ENCODE measurements around the gene SLC4A1AP. TPM values are rescaled to one million over a fixed set of nuclear protein-coding genes. Genes with fewer than 3 reads are reported as not detected.

SLC4A1AP gene
- polyA plus RNA-seq, 1 donor = 23.5 TPM

- peaks cover 7% of the 10 kb centered on the region for H3K4me1 ChIP-seq (ENCODE audit: control insufficient read depth, insufficient read depth, low read length)
- no CpG with 5 or more reads among the region's 7 CpGs for whole genome bisulfite sequencing (ENCODE audit: insufficient coverage, low lambda C conversion rate)
- no peak overlapping the region for H3K4me3 ChIP-seq (ENCODE audit: low read length)
- DNase-seq = peak in 1 of 2 donors; percentile 44
- no peaks in the 10 kb centered on the region for H3K27me3 ChIP-seq (ENCODE audit: control insufficient read depth, insufficient read depth, low read length)
- no peaks in the 10 kb centered on the region for H3K36me3 ChIP-seq (ENCODE audit: control insufficient read depth, insufficient read depth, low read length)
- H3K27ac ChIP-seq (ENCODE audit: low read length) = no peak overlapping the region
- no peaks in the 10 kb centered on the region for H3K9me3 ChIP-seq (ENCODE audit: control insufficient read depth, low read depth, low read length)
Measured at GRCh38 chr2:27709960-27710575, 46.4 kb downstream of the SLC4A1AP start.

GRCh38 chr2:27710640-27711430 is 47.1 kb downstream of the SLC4A1AP start:
- Histone ChIP-seq H3K4me3 (ENCODE audit: low read length) (no peak overlapping the region), H3K4me1 (ENCODE audit: control insufficient read depth, insufficient read depth, low read length) (peaks cover 9% of the 10 kb centered on the region), H3K36me3 (ENCODE audit: control insufficient read depth, insufficient read depth, low read length) (no peaks in the 10 kb centered on the region), H3K9me3 (ENCODE audit: control insufficient read depth, low read depth, low read length) (no peaks in the 10 kb centered on the region), H3K27me3 (ENCODE audit: control insufficient read depth, insufficient read depth, low read length) (no peaks in the 10 kb centered on the region), H3K27ac (ENCODE audit: low read length) (no peak overlapping the region)
- DNase-seq = no peak
- WGBS (ENCODE audit: insufficient coverage, low lambda C conversion rate) = no CpG with 5 or more reads among the region's 8 CpGs

GRCh38 chr2:27711804-27712203 is 48.1 kb downstream of the SLC4A1AP start:
- Histone ChIP-seq H3K4me1 (ENCODE audit: control insufficient read depth, insufficient read depth, low read length) (peaks cover 12% of the 10 kb centered on the region), H3K9me3 (ENCODE audit: control insufficient read depth, low read depth, low read length) (no peaks in the 10 kb centered on the region), H3K36me3 (ENCODE audit: control insufficient read depth, insufficient read depth, low read length) (no peaks in the 10 kb centered on the region), H3K27me3 (ENCODE audit: control insufficient read depth, insufficient read depth, low read length) (peaks cover 2% of the 10 kb centered on the region), H3K4me3 (ENCODE audit: low read length) (no peak overlapping the region), H3K27ac (ENCODE audit: low read length) (no peak overlapping the region)
- WGBS (ENCODE audit: insufficient coverage, low lambda C conversion rate) = no CpG with 5 or more reads among the region's 5 CpGs
- DNase-seq = no peak

- Histone ChIP-seq H3K27me3 (ENCODE audit: control insufficient read depth, insufficient read depth, low read length) (peaks cover 2% of the 10 kb centered on the region), H3K4me3 (ENCODE audit: low read length) (no peak overlapping the region), H3K9me3 (ENCODE audit: control insufficient read depth, low read depth, low read length) (no peaks in the 10 kb centered on the region), H3K36me3 (ENCODE audit: control insufficient read depth, insufficient read depth, low read length) (no peaks in the 10 kb centered on the region), H3K4me1 (ENCODE audit: control insufficient read depth, insufficient read depth, low read length) (peaks cover 12% of the 10 kb centered on the region), H3K27ac (ENCODE audit: low read length) (no peak overlapping the region)
- DNase-seq = no peak
- WGBS (ENCODE audit: insufficient coverage, low lambda C conversion rate) = no CpG with 5 or more reads among the region's 1 CpG
Measured at GRCh38 chr2:27712522-27712921, 48.8 kb downstream of the SLC4A1AP start.

DNA sequence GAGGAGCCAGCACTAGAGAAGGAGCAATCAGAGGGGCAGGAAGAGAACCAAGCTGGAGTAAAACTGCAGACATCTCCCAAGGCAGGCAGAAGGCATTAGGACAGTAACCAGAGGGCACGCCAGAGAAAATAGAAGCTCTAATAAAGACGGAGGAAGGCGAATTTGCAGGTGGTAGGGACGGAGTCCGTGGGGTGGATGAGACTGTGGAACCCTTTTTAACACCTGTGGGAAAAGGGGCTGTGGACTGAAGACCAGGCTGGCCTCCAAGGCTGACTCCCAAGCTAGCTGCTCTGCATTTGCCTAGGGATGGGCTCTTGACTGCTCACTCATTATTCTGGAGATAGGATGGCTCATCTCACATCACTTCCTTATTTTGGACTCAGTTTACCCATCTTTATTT is 49.5 kb downstream of the SLC4A1AP start:
- no peak overlapping the region for H3K27ac ChIP-seq (ENCODE audit: low read length)
- H3K9me3 ChIP-seq (ENCODE audit: control insufficient read depth, low read depth, low read length) = no peaks in the 10 kb centered on the region
- H3K27me3 ChIP-seq (ENCODE audit: control insufficient read depth, insufficient read depth, low read length) = peaks cover 2% of the 10 kb centered on the region
- H3K4me3 ChIP-seq (ENCODE audit: low read length) = no peak overlapping the region
- WGBS (ENCODE audit: insufficient coverage, low lambda C conversion rate) = 90% methylated on average over 2 of the region's 5 CpGs
- no peaks in the 10 kb centered on the region for H3K36me3 ChIP-seq (ENCODE audit: control insufficient read depth, insufficient read depth, low read length)
- DNase-seq = no peak
- peaks cover 12% of the 10 kb centered on the region for H3K4me1 ChIP-seq (ENCODE audit: control insufficient read depth, insufficient read depth, low read length)

DNA sequence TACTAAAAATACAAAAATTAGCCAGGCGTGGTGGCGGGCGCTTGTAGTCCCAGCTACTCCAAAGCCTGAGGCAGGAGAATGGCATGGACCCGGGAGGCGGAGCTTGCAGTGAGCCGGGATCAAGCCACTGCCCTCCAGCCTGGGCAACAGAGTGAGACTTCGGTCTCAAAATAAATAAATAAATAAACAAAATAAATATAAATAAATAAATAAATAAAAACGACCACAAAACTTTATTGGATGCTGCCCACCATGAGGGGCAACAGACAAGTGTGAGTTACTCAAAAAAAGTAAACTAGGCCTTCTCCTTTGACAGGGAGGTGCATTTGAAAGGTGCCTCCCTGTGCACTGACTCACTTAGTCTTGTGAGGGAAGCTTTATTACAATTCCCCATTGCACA is 50.4 kb downstream of the SLC4A1AP start:
- Histone ChIP-seq H3K27ac (ENCODE audit: low read length) (no peak overlapping the region), H3K36me3 (ENCODE audit: control insufficient read depth, insufficient read depth, low read length) (no peaks in the 10 kb centered on the region), H3K4me3 (ENCODE audit: low read length) (no peak overlapping the region), H3K9me3 (ENCODE audit: control insufficient read depth, low read depth, low read length) (no peaks in the 10 kb centered on the region), H3K27me3 (ENCODE audit: control insufficient read depth, insufficient read depth, low read length) (peaks cover 2% of the 10 kb centered on the region), H3K4me1 (ENCODE audit: control insufficient read depth, insufficient read depth, low read length) (peaks cover 12% of the 10 kb centered on the region)
- no CpG with 5 or more reads among the region's 8 CpGs for WGBS (ENCODE audit: insufficient coverage, low lambda C conversion rate)
- DNase-seq = no peak

- H3K4me3 ChIP-seq (ENCODE audit: low read length) = peak overlapping the region; percentile 39
- no peaks in the 10 kb centered on the region for H3K36me3 ChIP-seq (ENCODE audit: control insufficient read depth, insufficient read depth, low read length)
- no peaks in the 10 kb centered on the region for H3K9me3 ChIP-seq (ENCODE audit: control insufficient read depth, low read depth, low read length)
- WGBS (ENCODE audit: insufficient coverage, low lambda C conversion rate) = 65% methylated on average over 4 of the region's 19 CpGs
- H3K4me1 ChIP-seq (ENCODE audit: control insufficient read depth, insufficient read depth, low read length) = peaks cover 12% of the 10 kb centered on the region
- no peak for DNase-seq
- H3K27me3 ChIP-seq (ENCODE audit: control insufficient read depth, insufficient read depth, low read length) = peaks cover 2% of the 10 kb centered on the region
- no peak overlapping the region for H3K27ac ChIP-seq (ENCODE audit: low read length)
Measured at GRCh38 chr2:27714851-27715291, 51.2 kb downstream of the SLC4A1AP start.

DNA sequence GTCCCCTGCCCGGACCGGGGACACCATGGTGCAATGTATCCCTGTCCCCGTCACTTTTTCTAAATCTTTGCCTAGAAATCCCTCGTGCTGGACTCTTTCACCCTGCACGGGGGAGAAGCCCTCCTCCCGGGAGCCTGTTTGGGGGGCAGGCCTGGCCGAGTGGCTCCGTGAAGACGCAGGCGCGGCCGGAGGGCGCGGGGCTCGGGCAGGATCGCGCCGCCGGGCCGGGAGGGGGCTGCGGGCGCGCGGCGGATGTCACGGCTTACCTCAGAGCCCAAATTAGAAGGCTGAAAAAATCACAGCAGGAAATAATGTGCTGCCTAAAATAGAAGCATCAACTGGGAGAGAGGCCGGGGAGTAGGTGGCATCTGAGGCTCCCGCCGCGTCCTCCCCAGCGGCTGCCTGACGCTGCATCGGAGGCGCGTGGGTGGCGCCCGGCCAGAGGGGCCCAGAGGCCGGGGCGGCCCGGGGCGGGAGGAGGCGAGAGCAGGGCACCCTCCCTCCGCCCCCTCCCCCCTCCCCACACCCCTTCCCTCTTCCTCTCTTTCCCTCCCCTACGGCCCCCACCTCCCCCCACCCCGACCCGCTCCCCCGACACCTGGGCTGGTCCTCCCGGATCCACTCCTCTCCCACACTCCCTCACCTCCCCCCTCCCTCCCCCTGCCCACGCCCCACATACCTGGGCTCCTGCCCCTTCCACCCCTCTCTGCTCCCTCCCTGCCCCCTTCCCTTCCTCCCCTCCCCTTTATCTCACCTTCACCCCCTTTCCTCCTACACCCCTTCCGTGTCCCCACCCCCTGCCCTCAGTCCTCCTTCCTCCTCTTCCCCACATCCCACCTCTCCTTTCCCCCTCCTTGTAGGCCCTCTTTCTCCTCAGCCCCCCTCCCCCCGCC is 51.9 kb downstream of the SLC4A1AP start:
- Histone ChIP-seq H3K27me3 (ENCODE audit: control insufficient read depth, insufficient read depth, low read length) (peaks cover 2% of the 10 kb centered on the region), H3K4me3 (ENCODE audit: low read length) (peak overlapping the region; percentile 39), H3K27ac (ENCODE audit: low read length) (no peak overlapping the region), H3K4me1 (ENCODE audit: control insufficient read depth, insufficient read depth, low read length) (peaks cover 12% of the 10 kb centered on the region), H3K36me3 (ENCODE audit: control insufficient read depth, insufficient read depth, low read length) (no peaks in the 10 kb centered on the region), H3K9me3 (ENCODE audit: control insufficient read depth, low read depth, low read length) (no peaks in the 10 kb centered on the region)
- WGBS (ENCODE audit: insufficient coverage, low lambda C conversion rate) = no CpG with 5 or more reads among the region's 51 CpGs
- DNase-seq = peak; percentile 54 to 68

- Histone ChIP-seq H3K27me3 (ENCODE audit: control insufficient read depth, insufficient read depth, low read length) (peaks cover 2% of the 10 kb centered on the region), H3K4me1 (ENCODE audit: control insufficient read depth, insufficient read depth, low read length) (peaks cover 12% of the 10 kb centered on the region), H3K27ac (ENCODE audit: low read length) (no peak overlapping the region), H3K4me3 (ENCODE audit: low read length) (peak overlapping the region; percentile 2), H3K36me3 (ENCODE audit: control insufficient read depth, insufficient read depth, low read length) (no peaks in the 10 kb centered on the region), H3K9me3 (ENCODE audit: control insufficient read depth, low read depth, low read length) (no peaks in the 10 kb centered on the region)
- 86% methylated on average over 4 of the region's 25 CpGs for WGBS (ENCODE audit: insufficient coverage, low lambda C conversion rate)
- no peak for DNase-seq
Measured at GRCh38 chr2:27716301-27717069, 52.8 kb downstream of the SLC4A1AP start.

Data from large intestine (tissue), 3 donors.